ENCODE measurements around the gene SPINDOC.

The SPINDOC gene

GRCh38 chr11:63870351-63871140 lies 57.3 kb downstream of the SPINDOC start:
- no peak for FAIRE-seq
- DNase-seq (ENCODE audit: insufficient read length, low spot score): no peak
- no peak for TF ChIP-seq CTCF (IDR thresholded peaks at IDR 0.05; ENCODE audit: insufficient read depth, missing control alignments)

DNA sequence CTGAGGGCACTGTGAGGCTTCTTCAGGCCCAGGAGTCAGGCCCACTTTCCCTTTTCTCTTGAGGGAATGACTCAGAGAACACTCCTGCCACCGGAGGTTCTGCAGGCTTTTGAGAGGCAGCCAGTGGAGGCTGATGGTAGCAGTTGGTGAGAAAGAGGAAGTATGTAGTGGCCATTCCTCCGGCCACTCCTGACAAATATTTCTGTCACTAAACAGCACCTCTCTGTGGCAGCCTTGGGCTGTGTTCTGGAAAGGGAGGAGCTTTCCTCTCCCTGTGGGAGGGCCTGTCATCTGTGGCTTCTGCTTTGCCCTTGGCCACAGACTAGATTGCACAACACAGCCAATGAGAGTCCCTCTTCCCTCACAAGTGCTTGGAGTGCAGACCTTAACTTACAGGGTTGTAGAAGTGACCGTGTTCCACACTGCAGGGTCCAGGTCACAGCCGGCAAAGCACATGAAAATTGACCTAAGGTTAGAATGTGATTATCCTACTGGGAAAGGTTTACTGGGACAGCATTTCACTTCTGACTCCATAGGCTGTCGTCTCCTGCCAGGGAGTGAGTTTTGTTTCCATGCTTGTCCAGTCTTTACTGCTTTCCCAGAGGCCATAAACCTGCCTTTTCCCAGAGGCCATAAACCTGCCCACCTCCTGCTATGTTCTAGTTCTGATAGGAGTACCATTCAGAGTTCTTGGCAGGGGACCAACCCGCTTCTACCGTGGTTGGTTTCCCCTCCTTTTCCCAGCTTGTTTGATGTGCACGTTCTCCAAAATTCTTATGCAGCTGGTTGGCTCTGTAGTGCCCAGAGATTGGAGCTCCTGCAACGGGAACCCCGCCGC lies 58.9 kb downstream of the SPINDOC start:
- no peak for FAIRE-seq
- peak; percentile 28 for TF ChIP-seq CTCF (IDR thresholded peaks at IDR 0.05; ENCODE audit: insufficient read depth, missing control alignments)
- DNase-seq (ENCODE audit: insufficient read length, low spot score): peak; percentile 44

DNA sequence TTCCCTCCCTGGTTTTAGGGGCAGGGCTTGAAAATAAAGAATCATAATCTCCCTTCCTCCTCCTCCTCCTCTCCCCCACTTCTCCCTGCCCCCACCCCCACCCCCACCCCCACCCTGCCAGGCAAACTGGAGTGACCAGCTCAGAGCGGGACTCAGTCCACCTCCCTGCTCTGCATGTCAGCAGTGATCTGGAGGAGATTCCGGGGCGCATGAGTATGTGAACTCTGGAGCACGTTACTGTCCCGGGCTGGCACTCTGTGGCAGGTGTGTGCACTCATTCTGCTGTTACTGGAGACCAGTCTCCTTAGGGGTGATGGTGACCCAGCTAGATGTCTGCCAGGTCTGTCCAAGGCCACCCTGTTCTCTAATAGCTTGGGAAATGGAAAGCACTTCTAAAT lies 59.5 kb downstream of the SPINDOC start:
- TF ChIP-seq CTCF (IDR thresholded peaks at IDR 0.05; ENCODE audit: insufficient read depth, missing control alignments): no peak
- DNase-seq (ENCODE audit: insufficient read length, low spot score) (no peak), FAIRE-seq (no peak)

DNA sequence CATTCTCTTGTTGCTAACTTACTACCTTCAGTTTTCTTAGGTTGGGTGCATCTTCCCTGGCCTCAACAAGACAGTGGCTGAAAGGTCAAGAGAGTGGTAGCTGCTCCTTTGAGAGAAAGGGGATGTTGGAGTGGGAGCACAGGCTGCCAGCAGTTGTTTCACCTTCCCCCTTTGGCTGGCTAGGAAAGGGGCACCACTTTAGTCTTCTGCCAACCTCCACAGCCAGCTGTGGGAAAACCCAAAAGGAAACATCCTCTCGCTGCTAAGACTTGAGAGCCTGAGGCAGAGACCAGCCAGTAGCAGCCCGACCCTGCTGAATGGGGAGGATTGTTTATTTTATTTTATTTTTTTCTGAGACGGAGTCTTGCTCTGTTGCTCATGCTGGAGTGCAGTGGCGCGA lies 60.1 kb downstream of the SPINDOC start:
- no peak for FAIRE-seq
- no peak for TF ChIP-seq CTCF (IDR thresholded peaks at IDR 0.05; ENCODE audit: insufficient read depth, missing control alignments)
- peak; percentile 4 for DNase-seq (ENCODE audit: insufficient read length, low spot score)

DNA sequence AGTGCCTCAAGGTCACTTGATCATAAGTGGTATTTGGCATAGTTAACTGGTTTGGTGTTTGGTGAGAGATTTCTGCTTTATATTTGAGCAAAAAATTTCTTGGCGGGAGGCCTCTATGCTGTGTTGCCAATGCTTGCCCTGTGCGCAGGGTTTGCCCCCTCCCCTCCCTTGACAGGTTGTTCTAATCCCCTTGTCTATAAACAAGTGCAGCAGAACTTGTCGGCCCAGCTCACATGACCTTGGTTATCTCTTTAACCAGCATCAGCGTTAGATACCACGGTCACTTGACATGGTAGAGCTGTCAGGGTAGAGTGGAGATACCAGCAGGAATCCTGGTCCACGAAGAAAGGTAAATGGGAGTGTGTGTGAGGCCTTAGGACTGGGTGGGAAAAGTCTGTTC lies 61.3 kb downstream of the SPINDOC start:
- FAIRE-seq: no peak

GRCh38 chr11:63875506-63876065 lies 62.3 kb downstream of the SPINDOC start:
- DNase-seq (ENCODE audit: insufficient read length, low spot score) (no peak), FAIRE-seq (no peak)
- no peak for TF ChIP-seq CTCF (IDR thresholded peaks at IDR 0.05; ENCODE audit: insufficient read depth, missing control alignments)

More for the DNA sequence above, 61.3 kb downstream of the SPINDOC start:
- no peak for TF ChIP-seq CTCF (IDR thresholded peaks at IDR 0.05; ENCODE audit: insufficient read depth, missing control alignments)
- no peak for DNase-seq (ENCODE audit: insufficient read length, low spot score)
